Measurements from ENCODE around the gene RRP1. TPM values are rescaled to one million over a fixed set of nuclear protein-coding genes. Genes with fewer than 3 reads are reported as not detected.

RRP1 gene
- total and polyA plus RNA-seq, 2 of the 13 experiments (the other 11 are each of a cell fraction or from before 2014, with no cell fraction given): 20.1 to 35.1 TPM

DNA sequence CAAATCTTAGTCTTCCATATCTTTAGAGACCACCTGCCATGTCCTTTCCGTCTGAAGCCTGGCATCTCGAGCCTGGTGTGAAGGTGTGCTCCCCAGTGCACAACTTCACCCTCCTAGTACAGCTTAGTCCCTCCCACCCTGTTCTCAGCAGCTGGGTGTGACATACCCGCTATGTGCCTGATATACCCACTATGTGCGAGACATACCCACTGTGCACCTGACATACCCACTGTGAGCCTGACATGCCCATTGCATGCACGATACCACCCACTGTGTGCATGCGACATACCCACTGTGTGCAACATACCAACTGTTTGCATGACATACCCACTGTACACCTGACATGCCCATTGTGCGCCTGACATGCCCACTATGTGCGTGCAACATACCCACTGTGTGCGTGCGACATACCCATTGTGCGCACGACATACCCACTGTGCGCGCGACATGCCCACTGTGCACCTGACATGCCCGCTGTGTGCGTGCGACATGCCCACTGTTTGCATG lies 3.0 kb upstream of the RRP1 start:
- DNase-seq (ENCODE audit: low spot score) (no peak), ATAC-seq (no peak)
- BruUV-seq (replicated peaks): no TSS peak

More for the DNA sequence above, 3.0 kb upstream of the RRP1 start:
- in situ Hi-C loops (cut with HindIII; ENCODE audit: extremely low pct_ligation_motif_present, low pct_unique_long_range_greater_than_20kb) (no loop called here), intact Hi-C loops (cut with micrococcal nuclease; ENCODE audit: unreplicated experiment) (no loop called here)
- no peak overlapping the region for H2AFZ ChIP-seq (ENCODE audit: low read length)
- FAIRE-seq: no peak
- peaks cover 19% of the 10 kb centered on the region for H3K79me2 ChIP-seq (ENCODE audit: insufficient read depth, low read length)
- no peak overlapping the region for H3K4me2 ChIP-seq (ENCODE audit: low read depth, low read length)
- no peak overlapping the region for H3K27ac ChIP-seq (ENCODE audit: extremely low read length, insufficient read depth, low read length)
- H3K27me3 ChIP-seq (ENCODE audit: control insufficient read depth in 1 of 2, insufficient read depth in 2 of 2, low read length in 2 of 2): no peaks in the 10 kb centered on the region; a peak in 1 of 5 replicates
- ChIA-PET CTCF (ENCODE audit: low intra/inter-chr PET ratio, low total read pairs) (no interaction called here), POLR2A (no interaction called here)
- H3K9me3 ChIP-seq (ENCODE audit: low read length): no peaks in the 10 kb centered on the region
- 87% methylated on average over 17 of the region's 18 CpGs for WGBS (ENCODE audit: low lambda C conversion rate)
- no peak overlapping the region for H3K9ac ChIP-seq (ENCODE audit: insufficient read depth, low read depth, low read length)
- peaks cover 46% of the 10 kb centered on the region for H3K4me1 ChIP-seq (ENCODE audit: insufficient read depth, low read length)
- 0 out of 2 replicates have a peak, but pooled peaks have one; percentile 45 for TF ChIP-seq ADNP (CRISPR knock-in tag; IDR thresholded peaks at IDR 0.05)
- TF ChIP-seq THAP9 (CRISPR knock-in tag; IDR thresholded peaks at IDR 0.05; ENCODE audit: borderline replicate concordance): peak; percentile 22; the same call in 1 of the 2 replicates
- peak; percentile 18; the same call in 1 of the 2 replicates for TF ChIP-seq KDM1A (CRISPR knock-in tag; IDR thresholded peaks at IDR 0.05)
- no peak for TF ChIP-seq FOXJ3 (CRISPR knock-in tag; IDR thresholded peaks at IDR 0.05; ENCODE audit: borderline replicate concordance)
- no peak for TF ChIP-seq MYC (CRISPR knock-in tag; IDR thresholded peaks at IDR 0.05; ENCODE audit: borderline replicate concordance)
- 0 out of 2 replicates have a peak, but pooled peaks have one; percentile 23 for TF ChIP-seq DZIP1 (CRISPR knock-in tag; IDR thresholded peaks at IDR 0.05)
- TF ChIP-seq, protein P1, sequence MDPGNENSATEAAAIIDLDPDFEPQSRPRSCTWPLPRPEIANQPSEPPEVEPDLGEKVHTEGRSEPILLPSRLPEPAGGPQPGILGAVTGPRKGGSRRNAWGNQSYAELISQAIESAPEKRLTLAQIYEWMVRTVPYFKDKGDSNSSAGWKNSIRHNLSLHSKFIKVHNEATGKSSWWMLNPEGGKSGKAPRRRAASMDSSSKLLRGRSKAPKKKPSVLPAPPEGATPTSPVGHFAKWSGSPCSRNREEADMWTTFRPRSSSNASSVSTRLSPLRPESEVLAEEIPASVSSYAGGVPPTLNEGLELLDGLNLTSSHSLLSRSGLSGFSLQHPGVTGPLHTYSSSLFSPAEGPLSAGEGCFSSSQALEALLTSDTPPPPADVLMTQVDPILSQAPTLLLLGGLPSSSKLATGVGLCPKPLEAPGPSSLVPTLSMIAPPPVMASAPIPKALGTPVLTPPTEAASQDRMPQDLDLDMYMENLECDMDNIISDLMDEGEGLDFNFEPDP (CRISPR knock-in tag; conservative IDR thresholded peaks at IDR 0.05): 0 out of 2 replicates have a peak, but pooled peaks have one; percentile 90
- peak; percentile 40; the same call in 1 of the 2 replicates for TF ChIP-seq MAX (IDR thresholded peaks at IDR 0.05)
- TF ChIP-seq ZKSCAN1 (IDR thresholded peaks at IDR 0.05; ENCODE audit: low read length): peak; percentile 97
- TF ChIP-seq ZFY (CRISPR knock-in tag; IDR thresholded peaks at IDR 0.05): no peak
- peak; percentile 43 for TF ChIP-seq CCAR2 (optimal IDR thresholded peaks at IDR 0.05; ENCODE audit: low read depth, low read length)
- no peak overlapping the region for H3K4me3 ChIP-seq (replicated peaks in 1 of 3; ENCODE audit: insufficient read depth in 1 of 3, low read depth in 2 of 3, low read length in 3 of 3)
- H3K36me3 ChIP-seq (replicated peaks in 1 of 2; ENCODE audit: control insufficient read depth in 1 of 2, insufficient read depth in 2 of 2, low read length in 2 of 2): peaks cover 0 to 5% of the 10 kb centered on the region in 2 experiments; a peak in 1 of 5 replicates
- H4K20me1 ChIP-seq (ENCODE audit: insufficient read depth, low read length): no peaks in the 10 kb centered on the region
